HepG2 (cell line): ENCODE results near the gene TARS3. TPM values are rescaled to one million over a fixed set of nuclear protein-coding genes. Genes with fewer than 3 reads are reported as not detected.

Source experiments
- ESRRA ChIP-seq: sonication (generic); formaldehyde crosslinking; IDR thresholded peaks from 2 replicates; pipeline ENCODE4 v1.5.1; 2020; ENCODE audit warnings: mild to moderate bottlenecking, low read depth, missing genetic modification reagents
- HCFC1 ChIP-seq: fragments of 150-350 bp; IDR thresholded peaks from 2 replicates; pipeline ENCODE4 v1.6.1; 2014; ENCODE audit warnings: low read depth, low read length
- IRX3 ChIP-seq: sonication (generic); formaldehyde crosslinking; IDR thresholded peaks from 2 replicates; pipeline ENCODE4 v1.8.1; 2023; ENCODE audit warnings: mild to moderate bottlenecking, low read depth, missing genetic modification reagents, borderline replicate concordance
- MEIS2 ChIP-seq: sonication (generic); formaldehyde crosslinking; IDR thresholded peaks from 2 replicates; pipeline ENCODE4 v1.9.0; 2021; ENCODE audit warnings: mild to moderate bottlenecking, missing genetic modification reagents
- MTA1 ChIP-seq: sonication (generic); formaldehyde crosslinking; IDR thresholded peaks from 2 replicates; pipeline ENCODE4 v1.4.0; 2020; ENCODE audit warnings: missing genetic modification reagents, mild to moderate bottlenecking, borderline replicate concordance
- MTF2 ChIP-seq: sonication (generic); formaldehyde crosslinking; IDR thresholded peaks from 2 replicates; pipeline ENCODE4 v1.5.0; 2020; ENCODE audit warnings: missing genetic modification reagents, borderline replicate concordance
- NCOA1 ChIP-seq: sonication (generic); formaldehyde crosslinking; IDR thresholded peaks from 2 replicates; pipeline ENCODE4 v1.9.0; 2021; ENCODE audit warnings: missing genetic modification reagents
- POLR2AphosphoS5 ChIP-seq: IDR thresholded peaks from 2 replicates; pipeline ENCODE4 v1.6.1; 2012; ENCODE audit warnings: low read depth, low read length
- SIX4 ChIP-seq: sonication (generic); formaldehyde crosslinking; IDR thresholded peaks from 2 replicates; pipeline ENCODE4 v1.4.0; 2020; ENCODE audit warnings: missing genetic modification reagents
- ZNF598 ChIP-seq: sonication (generic); formaldehyde crosslinking; IDR thresholded peaks from 2 replicates; pipeline ENCODE4 v1.5.1; 2020; ENCODE audit warnings: mild to moderate bottlenecking, missing genetic modification reagents, borderline replicate concordance
- ZNF879 ChIP-seq: sonication (generic); formaldehyde crosslinking; IDR thresholded peaks from 2 replicates; pipeline ENCODE4 v1.8.1; 2023; ENCODE audit warnings: missing genetic modification reagents
- polyA plus RNA-seq, 8 experiments: library from polyadenylated mRNA; depleted of rRNA in 3 of 8; stranded (reverse) in 7 of 8; unstranded in 1 of 8; fragments of >200 nt; fragmentation: Illumina TruSeq in 4 of 8; extraction: Trizol in 4 of 8; gene quantifications; 2 replicates each; pipeline versions ENCODE4 v1.2.1 to v1.2.3, GENCODE V29; 2011 to 2016; ENCODE audit warnings: low read depth in 4 of 8, missing spikeins in 1 of 8, mixed read lengths in 1 of 8; ENCODE audit not compliant: insufficient read depth in 1 of 8
- total RNA-seq, 5 experiments: library from RNA; depleted of rRNA; stranded (reverse); fragments of >200 nt; fragmentation: Illumina TruSeq; extraction: Trizol; gene quantifications; 2 replicates each; pipeline ENCODE4 v1.2.3, GENCODE V29; 2016; ENCODE audit warnings: low read depth in 1 of 5
- TF ChIP-seq, protein P1 (sequence below): sonication (generic); formaldehyde crosslinking; IDR thresholded peaks from 2 replicates; pipeline ENCODE4 v1.8.0; 2022; ENCODE audit warnings: missing genetic modification reagents, low read depth, mild to moderate bottlenecking, borderline replicate concordance
- TF ChIP-seq, protein P2 (sequence below): sonication (generic); formaldehyde crosslinking; IDR thresholded peaks from 2 replicates; pipeline ENCODE4 v1.4.0; 2020; ENCODE audit warnings: missing genetic modification reagents, mild to moderate bottlenecking, borderline replicate concordance
- TF ChIP-seq, protein P3 (sequence below): sonication (generic); formaldehyde crosslinking; IDR thresholded peaks from 2 replicates; pipeline ENCODE4 v1.4.0; 2020; ENCODE audit warnings: mild to moderate bottlenecking, low read depth, missing genetic modification reagents
- TF ChIP-seq, protein P4 (sequence below): sonication (generic); formaldehyde crosslinking; IDR thresholded peaks from 2 replicates; pipeline ENCODE4 v1.4.0; 2020; ENCODE audit warnings: missing genetic modification reagents
- TF ChIP-seq, protein P5 (sequence below): sonication (generic); formaldehyde crosslinking; IDR thresholded peaks from 2 replicates; pipeline ENCODE4 v1.4.0; 2020; ENCODE audit warnings: missing genetic modification reagents, low read depth, mild to moderate bottlenecking, borderline replicate concordance
- TF ChIP-seq, protein P6 (sequence below): IDR thresholded peaks from 2 replicates; pipeline ENCODE4 v1.6.1; 2018; ENCODE audit warnings: missing genetic modification reagents
- TF ChIP-seq, protein P7 (sequence below): sonication (generic); formaldehyde crosslinking; IDR thresholded peaks from 2 replicates; pipeline ENCODE4 v1.4.0; 2020; ENCODE audit warnings: missing genetic modification reagents

TARS3 gene
- total and polyA plus RNA-seq, 2 of the 13 experiments (the other 11 are each of a cell fraction or from before 2014, with no cell fraction given), result 4.1 to 11.7 TPM

DNA sequence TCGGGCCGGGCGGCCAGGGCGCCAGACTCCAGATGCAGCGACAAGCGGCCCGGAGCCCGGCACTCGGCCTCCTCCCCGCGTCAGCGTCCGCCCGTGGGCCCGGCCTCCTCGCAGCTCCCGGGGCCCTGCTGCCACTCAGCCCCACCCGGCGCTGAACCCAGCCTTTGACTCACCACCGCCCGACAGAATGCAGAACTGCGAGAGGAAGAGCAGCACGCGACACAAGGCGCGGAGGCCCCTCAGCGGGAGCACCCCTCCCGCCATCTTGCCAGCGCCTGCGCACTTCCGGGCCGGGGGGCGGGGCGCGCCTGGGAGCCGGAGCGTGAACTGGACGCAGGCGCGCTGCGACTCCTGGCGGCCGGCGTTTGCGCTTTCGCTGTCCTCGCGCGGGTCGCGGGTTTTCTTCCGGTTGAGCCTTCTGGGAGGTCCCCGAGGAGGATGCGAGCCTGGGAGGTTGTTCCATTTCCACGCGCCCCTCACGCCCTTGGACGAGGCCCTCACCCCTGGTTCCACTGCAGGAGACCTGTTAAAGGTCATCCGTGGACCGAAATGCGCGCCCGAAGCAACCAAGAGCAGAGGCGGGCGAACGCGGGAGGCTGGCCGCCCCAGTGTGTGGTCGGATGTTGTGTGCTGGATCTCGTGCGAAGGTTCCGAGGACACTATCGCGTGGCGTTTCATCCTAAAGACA, 72.0 kb downstream of the TARS3 start, which contains the start of gene TM2D3 (continued):
- TF ChIP-seq, protein P1, sequence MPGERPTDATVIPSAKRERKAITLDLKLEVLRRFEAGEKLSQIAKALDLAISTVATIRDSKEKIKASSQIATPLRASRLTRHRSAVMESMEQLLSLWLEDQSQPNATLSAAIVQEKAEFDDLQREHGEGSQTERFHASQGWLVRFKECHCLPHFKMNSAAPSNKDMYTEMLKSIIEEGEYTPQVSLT, result peak; percentile 56; the same call in 1 of the 2 replicates
- TF ChIP-seq HCFC1 (peak; percentile 51), ZNF879 (CRISPR knock-in tag) (peak; percentile 61; the same call in 1 of the 2 replicates), ZNF598 (peak; percentile 70; the same call in 1 of the 2 replicates), IRX3 (CRISPR knock-in tag) (peak; percentile 76; the same call in 1 of the 2 replicates), POLR2AphosphoS5 (peak; percentile 81; the same call in 1 of the 2 replicates), NCOA1 (CRISPR knock-in tag) (no peak), MEIS2 (CRISPR knock-in tag) (peak; percentile 90), SIX4 (no peak), ESRRA (peak; percentile 46; the same call in 1 of the 2 replicates), MTF2 (CRISPR knock-in tag) (no peak), MTA1 (CRISPR knock-in tag) (peak; percentile 64; the same call in 1 of the 2 replicates)
- TF ChIP-seq, protein P2, sequence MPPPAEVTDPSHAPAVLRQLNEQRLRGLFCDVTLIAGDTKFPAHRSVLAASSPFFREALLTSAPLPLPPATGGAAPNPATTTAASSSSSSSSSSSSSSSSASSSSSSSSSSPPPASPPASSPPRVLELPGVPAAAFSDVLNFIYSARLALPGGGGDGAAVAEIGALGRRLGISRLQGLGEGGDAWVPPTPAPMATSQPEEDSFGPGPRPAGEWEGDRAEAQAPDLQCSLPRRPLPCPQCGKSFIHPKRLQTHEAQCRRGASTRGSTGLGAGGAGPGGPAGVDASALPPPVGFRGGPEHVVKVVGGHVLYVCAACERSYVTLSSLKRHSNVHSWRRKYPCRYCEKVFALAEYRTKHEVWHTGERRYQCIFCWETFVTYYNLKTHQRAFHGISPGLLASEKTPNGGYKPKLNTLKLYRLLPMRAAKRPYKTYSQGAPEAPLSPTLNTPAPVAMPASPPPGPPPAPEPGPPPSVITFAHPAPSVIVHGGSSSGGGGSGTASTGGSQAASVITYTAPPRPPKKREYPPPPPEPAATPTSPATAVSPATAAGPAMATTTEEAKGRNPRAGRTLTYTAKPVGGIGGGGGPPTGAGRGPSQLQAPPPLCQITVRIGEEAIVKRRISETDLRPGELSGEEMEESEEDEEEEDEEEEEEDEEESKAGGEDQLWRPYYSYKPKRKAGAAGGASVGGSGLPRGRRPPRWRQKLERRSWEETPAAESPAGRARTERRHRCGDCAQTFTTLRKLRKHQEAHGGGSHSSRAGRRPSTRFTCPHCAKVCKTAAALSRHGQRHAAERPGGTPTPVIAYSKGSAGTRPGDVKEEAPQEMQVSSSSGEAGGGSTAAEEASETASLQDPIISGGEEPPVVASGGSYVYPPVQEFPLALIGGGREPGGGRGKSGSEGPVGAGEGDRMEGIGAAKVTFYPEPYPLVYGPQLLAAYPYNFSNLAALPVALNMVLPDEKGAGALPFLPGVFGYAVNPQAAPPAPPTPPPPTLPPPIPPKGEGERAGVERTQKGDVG (CRISPR knock-in tag), result 0 out of 2 replicates have a peak, but pooled peaks have one; percentile 9
- TF ChIP-seq, protein P3, sequence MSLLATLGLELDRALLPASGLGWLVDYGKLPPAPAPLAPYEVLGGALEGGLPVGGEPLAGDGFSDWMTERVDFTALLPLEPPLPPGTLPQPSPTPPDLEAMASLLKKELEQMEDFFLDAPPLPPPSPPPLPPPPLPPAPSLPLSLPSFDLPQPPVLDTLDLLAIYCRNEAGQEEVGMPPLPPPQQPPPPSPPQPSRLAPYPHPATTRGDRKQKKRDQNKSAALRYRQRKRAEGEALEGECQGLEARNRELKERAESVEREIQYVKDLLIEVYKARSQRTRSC (CRISPR knock-in tag), result no peak
- TF ChIP-seq, protein P4, sequence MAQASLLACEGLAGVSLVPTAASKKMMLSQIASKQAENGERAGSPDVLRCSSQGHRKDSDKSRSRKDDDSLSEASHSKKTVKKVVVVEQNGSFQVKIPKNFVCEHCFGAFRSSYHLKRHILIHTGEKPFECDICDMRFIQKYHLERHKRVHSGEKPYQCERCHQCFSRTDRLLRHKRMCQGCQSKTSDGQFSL (CRISPR knock-in tag), result peak; percentile 47; the same call in 1 of the 2 replicates
- TF ChIP-seq, protein P5, sequence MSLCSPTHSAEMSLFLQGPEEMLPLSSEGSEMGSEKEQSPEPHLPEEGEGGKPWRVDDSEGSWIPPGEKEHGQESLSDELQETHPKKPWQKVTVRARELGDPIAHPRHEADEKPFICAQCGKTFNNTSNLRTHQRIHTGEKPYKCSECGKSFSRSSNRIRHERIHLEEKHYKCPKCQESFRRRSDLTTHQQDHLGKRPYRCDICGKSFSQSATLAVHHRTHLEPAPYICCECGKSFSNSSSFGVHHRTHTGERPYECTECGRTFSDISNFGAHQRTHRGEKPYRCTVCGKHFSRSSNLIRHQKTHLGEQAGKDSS (CRISPR knock-in tag), result peak; percentile 68
- TF ChIP-seq, protein P6, sequence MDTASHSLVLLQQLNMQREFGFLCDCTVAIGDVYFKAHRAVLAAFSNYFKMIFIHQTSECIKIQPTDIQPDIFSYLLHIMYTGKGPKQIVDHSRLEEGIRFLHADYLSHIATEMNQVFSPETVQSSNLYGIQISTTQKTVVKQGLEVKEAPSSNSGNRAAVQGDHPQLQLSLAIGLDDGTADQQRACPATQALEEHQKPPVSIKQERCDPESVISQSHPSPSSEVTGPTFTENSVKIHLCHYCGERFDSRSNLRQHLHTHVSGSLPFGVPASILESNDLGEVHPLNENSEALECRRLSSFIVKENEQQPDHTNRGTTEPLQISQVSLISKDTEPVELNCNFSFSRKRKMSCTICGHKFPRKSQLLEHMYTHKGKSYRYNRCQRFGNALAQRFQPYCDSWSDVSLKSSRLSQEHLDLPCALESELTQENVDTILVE, result 0 out of 2 replicates have a peak, but pooled peaks have one; percentile 31
- TF ChIP-seq, protein P7, sequence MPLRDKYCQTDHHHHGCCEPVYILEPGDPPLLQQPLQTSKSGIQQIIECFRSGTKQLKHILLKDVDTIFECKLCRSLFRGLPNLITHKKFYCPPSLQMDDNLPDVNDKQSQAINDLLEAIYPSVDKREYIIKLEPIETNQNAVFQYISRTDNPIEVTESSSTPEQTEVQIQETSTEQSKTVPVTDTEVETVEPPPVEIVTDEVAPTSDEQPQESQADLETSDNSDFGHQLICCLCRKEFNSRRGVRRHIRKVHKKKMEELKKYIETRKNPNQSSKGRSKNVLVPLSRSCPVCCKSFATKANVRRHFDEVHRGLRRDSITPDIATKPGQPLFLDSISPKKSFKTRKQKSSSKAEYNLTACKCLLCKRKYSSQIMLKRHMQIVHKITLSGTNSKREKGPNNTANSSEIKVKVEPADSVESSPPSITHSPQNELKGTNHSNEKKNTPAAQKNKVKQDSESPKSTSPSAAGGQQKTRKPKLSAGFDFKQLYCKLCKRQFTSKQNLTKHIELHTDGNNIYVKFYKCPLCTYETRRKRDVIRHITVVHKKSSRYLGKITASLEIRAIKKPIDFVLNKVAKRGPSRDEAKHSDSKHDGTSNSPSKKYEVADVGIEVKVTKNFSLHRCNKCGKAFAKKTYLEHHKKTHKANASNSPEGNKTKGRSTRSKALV (CRISPR knock-in tag), result peak; percentile 58; the same call in 1 of the 2 replicates
